HepG2 (cell line): ENCODE measurements around the gene HSD3B7. TPM values are rescaled to one million over a fixed set of nuclear protein-coding genes. Genes with fewer than 3 reads are reported as not detected.
A peak's percentile ranks its signal among the peaks of the same experiment; 100 is the strongest.

ENCODE experiments used
- BHLHE40 ChIP-seq: IDR thresholded peaks from 2 replicates; pipeline ENCODE4 v1.6.1; 2011; ENCODE audit warnings: low read length, improper control_type of control experiment
- DNMT1 ChIP-seq: sonication (generic); formaldehyde crosslinking; IDR thresholded peaks from 2 replicates; pipeline ENCODE4 v1.5.1; 2020; ENCODE audit warnings: mild to moderate bottlenecking, missing genetic modification reagents
- EHMT2 ChIP-seq: fragments of 200-600 bp; sonication (generic); IDR thresholded peaks from 2 replicates; pipeline ENCODE4 v1.7.0; 2017; ENCODE audit warnings: antibody characterized with exemption, low read depth, low read length, borderline replicate concordance
- GATAD1 ChIP-seq: IDR thresholded peaks from 2 replicates; pipeline ENCODE4 v1.6.1; 2016; ENCODE audit warnings: missing genetic modification reagents, missing compliant biosample characterization
- HNRNPK ChIP-seq: fragments of 200-400 bp; formaldehyde crosslinking; IDR thresholded peaks from 2 replicates; pipeline ENCODE4 v1.6.1; 2018; ENCODE audit warnings: low read length, low read depth, moderate library complexity, mild to moderate bottlenecking; ENCODE audit not compliant: poor library complexity, severe bottlenecking
- MED8 ChIP-seq: sonication (generic); formaldehyde crosslinking; IDR thresholded peaks from 2 replicates; pipeline ENCODE4 v1.8.1; 2023; ENCODE audit warnings: mild to moderate bottlenecking, missing genetic modification reagents; ENCODE audit not compliant: insufficient replicate concordance
- MEIS1 ChIP-seq: sonication (generic); formaldehyde crosslinking; IDR thresholded peaks from 2 replicates; pipeline ENCODE4 v1.9.0; 2021; ENCODE audit warnings: mild to moderate bottlenecking, missing genetic modification reagents, moderate library complexity, borderline replicate concordance
- MYC ChIP-seq: sonication (generic); formaldehyde crosslinking; IDR thresholded peaks from 2 replicates; pipeline ENCODE4 v1.9.0; 2021; ENCODE audit warnings: missing genetic modification reagents, borderline replicate concordance
- PHF20 ChIP-seq: sonication (generic); formaldehyde crosslinking; IDR thresholded peaks from 2 replicates; pipeline ENCODE4 v1.5.0; 2020; ENCODE audit warnings: mild to moderate bottlenecking, missing genetic modification reagents
- ZFP41 ChIP-seq: sonication (generic); formaldehyde crosslinking; IDR thresholded peaks from 2 replicates; pipeline ENCODE4 v1.4.0; 2020; ENCODE audit warnings: mild to moderate bottlenecking, missing genetic modification reagents, borderline replicate concordance
- ZNF121 ChIP-seq: sonication (generic); formaldehyde crosslinking; IDR thresholded peaks from 2 replicates; pipeline ENCODE4 v1.5.0; 2020; ENCODE audit warnings: mild to moderate bottlenecking, missing genetic modification reagents
- ZNF17 ChIP-seq: sonication (generic); formaldehyde crosslinking; IDR thresholded peaks from 2 replicates; pipeline ENCODE4 v1.5.0; 2020; ENCODE audit warnings: mild to moderate bottlenecking, missing genetic modification reagents
- ZNF296 ChIP-seq: sonication (generic); formaldehyde crosslinking; conservative IDR thresholded peaks from 2 replicates; pipeline ENCODE4 v1.5.0; 2020; ENCODE audit warnings: mild to moderate bottlenecking, missing genetic modification reagents
- ZNF354B ChIP-seq: sonication (generic); formaldehyde crosslinking; IDR thresholded peaks from 2 replicates; pipeline ENCODE4 v1.8.0; 2022; ENCODE audit warnings: mild to moderate bottlenecking, missing genetic modification reagents
- ZNF451 ChIP-seq: sonication (generic); formaldehyde crosslinking; IDR thresholded peaks from 2 replicates; pipeline ENCODE4 v1.5.0; 2020; ENCODE audit warnings: mild to moderate bottlenecking, missing genetic modification reagents
- ZNF496 ChIP-seq: sonication (generic); formaldehyde crosslinking; IDR thresholded peaks from 2 replicates; pipeline ENCODE4 v1.8.1; 2023; ENCODE audit warnings: mild to moderate bottlenecking, moderate library complexity, missing genetic modification reagents; ENCODE audit not compliant: insufficient replicate concordance
- polyA plus RNA-seq, 8 experiments: library from polyadenylated mRNA; depleted of rRNA in 3 of 8; stranded (reverse) in 7 of 8; unstranded in 1 of 8; fragments of >200 nt; fragmentation: Illumina TruSeq in 4 of 8; extraction: Trizol in 4 of 8; gene quantifications; 2 replicates each; pipeline versions ENCODE4 v1.2.1 to v1.2.3, GENCODE V29; 2011 to 2016; ENCODE audit warnings: low read depth in 4 of 8, missing spikeins in 1 of 8, mixed read lengths in 1 of 8; ENCODE audit not compliant: insufficient read depth in 1 of 8
- total RNA-seq, 5 experiments: library from RNA; depleted of rRNA; stranded (reverse); fragments of >200 nt; fragmentation: Illumina TruSeq; extraction: Trizol; gene quantifications; 2 replicates each; pipeline ENCODE4 v1.2.3, GENCODE V29; 2016; ENCODE audit warnings: low read depth in 1 of 5
- TF ChIP-seq, protein P1 (sequence below): IDR thresholded peaks from 2 replicates; pipeline ENCODE4 v1.6.1; 2012; ENCODE audit warnings: low read depth, low read length, improper control_type of control experiment
- TF ChIP-seq, protein P2 (sequence below): sonication (generic); formaldehyde crosslinking; IDR thresholded peaks from 2 replicates; pipeline ENCODE4 v1.8.0; 2022; ENCODE audit warnings: mild to moderate bottlenecking, missing genetic modification reagents, borderline replicate concordance
- TF ChIP-seq, protein P3 (sequence below): sonication (generic); formaldehyde crosslinking; conservative IDR thresholded peaks from 2 replicates; pipeline ENCODE4 v1.4.0; 2020; ENCODE audit warnings: missing genetic modification reagents
- TF ChIP-seq, protein P4 (sequence below): sonication (generic); formaldehyde crosslinking; IDR thresholded peaks from 2 replicates; pipeline ENCODE4 v1.5.0; 2020; ENCODE audit warnings: mild to moderate bottlenecking, missing genetic modification reagents
- TF ChIP-seq, protein P5 (sequence below): sonication (generic); formaldehyde crosslinking; IDR thresholded peaks from 2 replicates; pipeline ENCODE4 v1.5.0; 2020; ENCODE audit warnings: mild to moderate bottlenecking, missing genetic modification reagents

Gene HSD3B7
- total and polyA plus RNA-seq, 2 of the 13 experiments (the other 11 are each of a cell fraction or from before 2014, with no cell fraction given): 32.9 to 69.7 TPM

DNA sequence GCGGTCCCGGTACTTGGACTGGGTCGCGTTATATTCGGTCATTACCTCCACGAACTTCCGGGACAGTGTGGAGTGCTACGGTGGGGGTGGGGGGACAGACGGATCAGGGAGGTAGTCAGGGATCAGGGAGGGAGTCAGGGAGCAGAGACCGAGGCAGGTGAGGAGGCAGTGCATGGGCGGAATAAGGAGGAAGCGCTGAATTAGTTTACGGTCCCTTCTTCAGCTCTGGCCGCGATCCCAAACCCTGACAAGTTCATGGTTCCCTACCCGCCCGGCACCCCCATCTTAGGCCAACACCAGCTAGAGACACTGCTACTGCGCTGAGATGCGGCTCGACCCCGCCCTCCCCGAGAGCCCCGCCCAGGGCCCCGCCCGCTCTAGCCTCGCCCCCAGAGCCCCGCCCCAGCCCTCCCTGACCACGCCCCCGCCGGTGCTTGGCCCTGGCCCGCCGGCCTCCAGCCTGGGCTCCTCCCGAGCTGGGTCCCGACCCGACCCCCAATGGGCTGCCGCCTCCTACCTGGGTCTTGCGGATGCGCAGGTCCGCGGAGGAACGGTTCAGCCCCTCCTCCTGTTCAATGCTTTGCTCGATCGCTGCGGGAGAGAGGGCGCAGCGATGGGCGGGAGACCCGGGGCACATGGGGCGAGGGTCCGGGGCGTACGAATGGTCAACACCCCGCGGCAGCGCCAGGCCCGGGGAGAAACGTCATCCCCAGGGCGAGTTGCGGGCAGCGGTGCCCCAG, 12.1 kb downstream of the HSD3B7 start (continued):
- TF ChIP-seq, protein P1, sequence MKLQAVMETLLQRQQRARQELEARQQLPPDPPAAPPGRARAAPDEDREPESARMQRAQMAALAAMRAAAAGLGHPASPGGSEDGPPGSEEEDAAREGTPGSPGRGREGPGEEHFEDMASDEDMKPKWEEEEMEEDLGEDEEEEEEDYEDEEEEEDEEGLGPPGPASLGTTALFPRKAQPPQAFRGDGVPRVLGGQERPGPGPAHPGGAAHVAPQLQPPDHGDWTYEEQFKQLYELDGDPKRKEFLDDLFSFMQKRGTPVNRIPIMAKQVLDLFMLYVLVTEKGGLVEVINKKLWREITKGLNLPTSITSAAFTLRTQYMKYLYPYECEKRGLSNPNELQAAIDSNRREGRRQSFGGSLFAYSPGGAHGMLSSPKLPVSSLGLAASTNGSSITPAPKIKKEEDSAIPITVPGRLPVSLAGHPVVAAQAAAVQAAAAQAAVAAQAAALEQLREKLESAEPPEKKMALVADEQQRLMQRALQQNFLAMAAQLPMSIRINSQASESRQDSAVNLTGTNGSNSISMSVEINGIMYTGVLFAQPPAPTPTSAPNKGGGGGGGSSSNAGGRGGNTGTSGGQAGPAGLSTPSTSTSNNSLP: no peak
- TF ChIP-seq ZNF354B (CRISPR knock-in tag) (no peak), ZNF296 (CRISPR knock-in tag) (peak; percentile 62; the same call in 1 of the 2 replicates), DNMT1 (CRISPR knock-in tag) (no peak; the same call in 1 of the 2 replicates), MEIS1 (peak; percentile 18), ZNF496 (CRISPR knock-in tag) (no peak), ZNF17 (CRISPR knock-in tag) (no peak), ZNF121 (CRISPR knock-in tag) (no peak; the same call in 1 of the 2 replicates), BHLHE40 (no peak), MED8 (CRISPR knock-in tag) (peak; percentile 78), EHMT2 (no peak), GATAD1 (CRISPR knock-in tag) (no peak; the same call in 1 of the 2 replicates), ZFP41 (CRISPR knock-in tag) (no peak), HNRNPK (no peak), ZNF451 (CRISPR knock-in tag) (no peak; the same call in 1 of the 2 replicates), MYC (CRISPR knock-in tag) (peak; percentile 78), PHF20 (CRISPR knock-in tag) (0 out of 2 replicates have a peak, but pooled peaks have one; percentile 50)
- TF ChIP-seq, protein P2, sequence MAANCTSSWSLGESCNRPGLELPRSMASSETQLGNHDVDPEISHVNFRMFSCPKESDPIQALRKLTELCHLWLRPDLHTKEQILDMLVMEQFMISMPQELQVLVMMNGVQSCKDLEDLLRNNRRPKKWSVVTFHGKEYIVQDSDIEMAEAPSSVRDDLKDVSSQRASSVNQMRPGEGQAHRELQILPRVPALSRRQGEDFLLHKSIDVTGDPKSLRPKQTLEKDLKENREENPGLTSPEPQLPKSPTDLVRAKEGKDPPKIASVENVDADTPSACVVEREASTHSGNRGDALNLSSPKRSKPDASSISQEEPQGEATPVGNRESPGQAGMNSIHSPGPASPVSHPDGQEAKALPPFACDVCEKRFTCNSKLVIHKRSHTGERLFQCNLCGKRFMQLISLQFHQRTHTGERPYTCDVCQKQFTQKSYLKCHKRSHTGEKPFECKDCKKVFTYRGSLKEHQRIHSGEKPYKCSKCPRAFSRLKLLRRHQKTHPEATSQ (CRISPR knock-in tag): peak; percentile 70; the same call in 1 of the 2 replicates
- TF ChIP-seq, protein P3, sequence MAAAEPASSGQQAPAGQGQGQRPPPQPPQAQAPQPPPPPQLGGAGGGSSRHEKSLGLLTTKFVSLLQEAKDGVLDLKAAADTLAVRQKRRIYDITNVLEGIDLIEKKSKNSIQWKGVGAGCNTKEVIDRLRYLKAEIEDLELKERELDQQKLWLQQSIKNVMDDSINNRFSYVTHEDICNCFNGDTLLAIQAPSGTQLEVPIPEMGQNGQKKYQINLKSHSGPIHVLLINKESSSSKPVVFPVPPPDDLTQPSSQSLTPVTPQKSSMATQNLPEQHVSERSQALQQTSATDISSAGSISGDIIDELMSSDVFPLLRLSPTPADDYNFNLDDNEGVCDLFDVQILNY: no peak
- TF ChIP-seq, protein P4, sequence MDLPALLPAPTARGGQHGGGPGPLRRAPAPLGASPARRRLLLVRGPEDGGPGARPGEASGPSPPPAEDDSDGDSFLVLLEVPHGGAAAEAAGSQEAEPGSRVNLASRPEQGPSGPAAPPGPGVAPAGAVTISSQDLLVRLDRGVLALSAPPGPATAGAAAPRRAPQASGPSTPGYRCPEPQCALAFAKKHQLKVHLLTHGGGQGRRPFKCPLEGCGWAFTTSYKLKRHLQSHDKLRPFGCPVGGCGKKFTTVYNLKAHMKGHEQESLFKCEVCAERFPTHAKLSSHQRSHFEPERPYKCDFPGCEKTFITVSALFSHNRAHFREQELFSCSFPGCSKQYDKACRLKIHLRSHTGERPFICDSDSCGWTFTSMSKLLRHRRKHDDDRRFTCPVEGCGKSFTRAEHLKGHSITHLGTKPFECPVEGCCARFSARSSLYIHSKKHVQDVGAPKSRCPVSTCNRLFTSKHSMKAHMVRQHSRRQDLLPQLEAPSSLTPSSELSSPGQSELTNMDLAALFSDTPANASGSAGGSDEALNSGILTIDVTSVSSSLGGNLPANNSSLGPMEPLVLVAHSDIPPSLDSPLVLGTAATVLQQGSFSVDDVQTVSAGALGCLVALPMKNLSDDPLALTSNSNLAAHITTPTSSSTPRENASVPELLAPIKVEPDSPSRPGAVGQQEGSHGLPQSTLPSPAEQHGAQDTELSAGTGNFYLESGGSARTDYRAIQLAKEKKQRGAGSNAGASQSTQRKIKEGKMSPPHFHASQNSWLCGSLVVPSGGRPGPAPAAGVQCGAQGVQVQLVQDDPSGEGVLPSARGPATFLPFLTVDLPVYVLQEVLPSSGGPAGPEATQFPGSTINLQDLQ (CRISPR knock-in tag): 0 out of 2 replicates have a peak, but pooled peaks have one; percentile 28
- TF ChIP-seq, protein P5, sequence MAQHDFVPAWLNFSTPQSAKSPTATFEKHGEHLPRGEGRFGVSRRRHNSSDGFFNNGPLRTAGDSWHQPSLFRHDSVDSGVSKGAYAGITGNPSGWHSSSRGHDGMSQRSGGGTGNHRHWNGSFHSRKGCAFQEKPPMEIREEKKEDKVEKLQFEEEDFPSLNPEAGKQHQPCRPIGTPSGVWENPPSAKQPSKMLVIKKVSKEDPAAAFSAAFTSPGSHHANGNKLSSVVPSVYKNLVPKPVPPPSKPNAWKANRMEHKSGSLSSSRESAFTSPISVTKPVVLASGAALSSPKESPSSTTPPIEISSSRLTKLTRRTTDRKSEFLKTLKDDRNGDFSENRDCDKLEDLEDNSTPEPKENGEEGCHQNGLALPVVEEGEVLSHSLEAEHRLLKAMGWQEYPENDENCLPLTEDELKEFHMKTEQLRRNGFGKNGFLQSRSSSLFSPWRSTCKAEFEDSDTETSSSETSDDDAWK (CRISPR knock-in tag): no peak
